HEK293 (cell line): ENCODE results near the gene TMEM179B.

Source experiments
- CTCF ChIA-PET: fragments of 350-600 bp; formaldehyde crosslinking; extraction: SDS; loops from one replicate; lab custom pipeline; 2021; ENCODE audit warnings: antibody characterized with exemption; lab: Yijun Ruan, JAX
- POLR2A ChIA-PET: fragments of 300-600 bp; formaldehyde crosslinking; extraction: SDS; loops from one replicate; lab custom pipeline; 2020; ENCODE audit warnings: antibody characterized with exemption, inconsistent platforms; lab: Yijun Ruan, JAX
- H3K27ac ChIP-seq: fragments of 200-500 bp; sonication (Bioruptor generic); 2 replicates; pipeline ENCODE4 v1.5.1; 2014; ENCODE audit warnings: low read depth, low read length, control low read depth, inconsistent platforms; ENCODE audit errors: extremely low read depth
- H3K36me3 ChIP-seq, 2 experiments: fragments of 200-500 bp in 1 of 2; sonication (Bioruptor generic) in 1 of 2; 1 replicate in 1 of 2; 2 replicates in 1 of 2; pipeline ENCODE4 v1.5.1; 2014 to 2017; ENCODE audit warnings: inconsistent platforms in 2 of 2, low read length in 2 of 2; ENCODE audit not compliant: control insufficient read depth in 2 of 2, insufficient read depth in 1 of 2
- H3K4me1 ChIP-seq: fragments of 200-500 bp; sonication (Bioruptor generic); 2 replicates; pipeline ENCODE4 v1.5.1; 2014; ENCODE audit warnings: mild to moderate bottlenecking, low read length, inconsistent platforms; ENCODE audit not compliant: control insufficient read depth, insufficient read depth
- H3K4me3 ChIP-seq: 2 replicates; pipeline ENCODE4 v1.5.1; 2011; ENCODE audit warnings: low read depth, mild to moderate bottlenecking, control low read depth, low read length, moderate library complexity
- H3K9me3 ChIP-seq: fragments of 200-500 bp; sonication (Bioruptor generic); 2 replicates; pipeline ENCODE4 v1.5.1; 2014; ENCODE audit warnings: low read depth, low read length, inconsistent platforms; ENCODE audit not compliant: control insufficient read depth, insufficient read depth
- HOXC10 ChIP-seq: sonication (generic); formaldehyde crosslinking; IDR thresholded peaks from 2 replicates; pipeline ENCODE4 v1.8.1; 2023; ENCODE audit warnings: mild to moderate bottlenecking, missing genetic modification reagents
- HOXD13 ChIP-seq: sonication (generic); formaldehyde crosslinking; IDR thresholded peaks from 2 replicates; pipeline ENCODE4 v1.8.0; 2022; ENCODE audit warnings: missing genetic modification reagents, borderline replicate concordance
- KLF16 ChIP-seq: fragments of 450-650 bp; formaldehyde crosslinking; IDR thresholded peaks from 2 replicates; pipeline ENCODE4 v1.5.1; 2017; ENCODE audit warnings: missing biosample characterization, missing genetic modification characterization
- OVOL3 ChIP-seq: fragments of 450-650 bp; formaldehyde crosslinking; IDR thresholded peaks from 2 replicates; pipeline ENCODE4 v1.5.1; 2016; ENCODE audit warnings: missing biosample characterization, missing genetic modification characterization
- PRDM10 ChIP-seq: fragments of 450-650 bp; formaldehyde crosslinking; IDR thresholded peaks from 2 replicates; pipeline ENCODE4 v1.5.1; 2016; ENCODE audit warnings: missing biosample characterization, missing genetic modification characterization
- ZBTB1 ChIP-seq: fragments of 450-650 bp; formaldehyde crosslinking; IDR thresholded peaks from 2 replicates; pipeline ENCODE4 v1.5.1; 2016; ENCODE audit warnings: missing biosample characterization, missing genetic modification characterization
- ZBTB21 ChIP-seq: fragments of 450-650 bp; formaldehyde crosslinking; IDR thresholded peaks from 2 replicates; pipeline ENCODE4 v1.5.1; 2017; ENCODE audit warnings: missing biosample characterization, missing genetic modification characterization
- ZBTB7A ChIP-seq: fragments of 450-650 bp; formaldehyde crosslinking; IDR thresholded peaks from 2 replicates; pipeline ENCODE4 v1.5.1; 2016; ENCODE audit warnings: low read depth, missing biosample characterization, missing genetic modification characterization
- ZFP3 ChIP-seq: fragments of 450-650 bp; formaldehyde crosslinking; IDR thresholded peaks from 2 replicates; pipeline ENCODE4 v1.5.1; 2016; ENCODE audit warnings: low read depth, missing biosample characterization, missing genetic modification characterization
- ZNF184 ChIP-seq: fragments of 450-650 bp; IDR thresholded peaks from 2 replicates; pipeline ENCODE4 v1.5.1; 2018; ENCODE audit warnings: missing biosample characterization, mild to moderate bottlenecking, missing genetic modification characterization
- ZNF214 ChIP-seq: fragments of 450-650 bp; formaldehyde crosslinking; IDR thresholded peaks from 2 replicates; pipeline ENCODE4 v1.5.1; 2017; ENCODE audit warnings: missing biosample characterization, mild to moderate bottlenecking, missing genetic modification characterization, borderline replicate concordance
- ZNF239 ChIP-seq: fragments of 450-650 bp; formaldehyde crosslinking; IDR thresholded peaks from 2 replicates; pipeline ENCODE4 v1.5.1; 2016; ENCODE audit warnings: missing biosample characterization, missing genetic modification characterization
- ZNF24 ChIP-seq: fragments of 450-650 bp; formaldehyde crosslinking; IDR thresholded peaks from 2 replicates; pipeline ENCODE4 v1.5.1; 2016; ENCODE audit warnings: missing biosample characterization, missing genetic modification characterization
- ZNF266 ChIP-seq: fragments of 450-650 bp; formaldehyde crosslinking; IDR thresholded peaks from 2 replicates; pipeline ENCODE4 v1.5.1; 2016; ENCODE audit warnings: missing biosample characterization, missing genetic modification characterization, low read depth
- ZNF324 ChIP-seq: fragments of 450-650 bp; formaldehyde crosslinking; IDR thresholded peaks from 2 replicates; pipeline ENCODE4 v1.5.1; 2016; ENCODE audit warnings: missing biosample characterization, missing genetic modification characterization
- ZNF354C ChIP-seq: fragments of 450-650 bp; formaldehyde crosslinking; IDR thresholded peaks from 2 replicates; pipeline ENCODE4 v1.5.1; 2016; ENCODE audit warnings: missing biosample characterization, missing genetic modification characterization, low read depth, borderline replicate concordance
- ZNF391 ChIP-seq: fragments of 450-650 bp; formaldehyde crosslinking; IDR thresholded peaks from 2 replicates; pipeline ENCODE4 v1.5.1; 2016; ENCODE audit warnings: low read depth, missing biosample characterization, missing genetic modification characterization, borderline replicate concordance
- ZNF501 ChIP-seq: fragments of 450-650 bp; formaldehyde crosslinking; IDR thresholded peaks from 2 replicates; pipeline ENCODE4 v1.5.1; 2016; ENCODE audit warnings: missing biosample characterization, missing genetic modification characterization
- ZNF558 ChIP-seq: fragments of 450-650 bp; formaldehyde crosslinking; IDR thresholded peaks from 2 replicates; pipeline ENCODE4 v1.5.1; 2016; ENCODE audit warnings: missing biosample characterization, missing genetic modification characterization
- ZNF580 ChIP-seq: fragments of 450-650 bp; formaldehyde crosslinking; IDR thresholded peaks from 2 replicates; pipeline ENCODE4 v1.5.1; 2016; ENCODE audit warnings: missing biosample characterization, missing genetic modification characterization
- ZNF585B ChIP-seq: fragments of 450-650 bp; formaldehyde crosslinking; IDR thresholded peaks from 2 replicates; pipeline ENCODE4 v1.5.1; 2016; ENCODE audit warnings: missing biosample characterization, missing genetic modification characterization
- ZNF654 ChIP-seq: fragments of 450-650 bp; formaldehyde crosslinking; IDR thresholded peaks from 2 replicates; pipeline ENCODE4 v1.5.1; 2016; ENCODE audit warnings: low read depth, missing biosample characterization, missing genetic modification characterization
- ZNF658 ChIP-seq: fragments of 450-650 bp; formaldehyde crosslinking; IDR thresholded peaks from 2 replicates; pipeline ENCODE4; 2016; ENCODE audit warnings: missing biosample characterization, missing genetic modification characterization
- ZNF707 ChIP-seq: fragments of 450-650 bp; formaldehyde crosslinking; IDR thresholded peaks from 2 replicates; pipeline ENCODE4 v1.5.1; 2016; ENCODE audit warnings: missing biosample characterization, missing genetic modification characterization
- ZNF768 ChIP-seq: fragments of 450-650 bp; formaldehyde crosslinking; IDR thresholded peaks from 2 replicates; pipeline ENCODE4 v1.5.1; 2018; ENCODE audit warnings: missing biosample characterization, mild to moderate bottlenecking, missing genetic modification characterization
- ZNF777 ChIP-seq: fragments of 450-650 bp; formaldehyde crosslinking; IDR thresholded peaks from 2 replicates; pipeline ENCODE4 v1.5.1; 2017; ENCODE audit warnings: missing biosample characterization, missing genetic modification characterization, borderline replicate concordance
- ZSCAN30 ChIP-seq: fragments of 450-650 bp; IDR thresholded peaks from 2 replicates; pipeline ENCODE4 v1.5.1; 2018; ENCODE audit warnings: missing biosample characterization, mild to moderate bottlenecking, missing genetic modification characterization, moderate library complexity
- ZXDB ChIP-seq: fragments of 450-650 bp; formaldehyde crosslinking; IDR thresholded peaks from 2 replicates; pipeline ENCODE4 v1.5.1; 2016; ENCODE audit warnings: missing biosample characterization, missing genetic modification characterization
- TF ChIP-seq, protein P1 (sequence below): fragments of 450-650 bp; formaldehyde crosslinking; conservative IDR thresholded peaks from 2 replicates; pipeline ENCODE4 v1.5.1; 2016; ENCODE audit warnings: low read depth, missing biosample characterization, missing genetic modification characterization

Gene TMEM179B

GRCh38 chr11:62839050-62839945 lies 52.1 kb downstream of the TMEM179B start, which contains the start of gene WDR74:
Gene WDR74 (minus strand): TSS chr11:62839590. CDS start chr11:62839570, 20 bp downstream.
- Histone ChIP-seq H3K27ac (peak within 1 kb of the TSS; percentile 80), H3K4me1 (no peaks in the 10 kb centered on the region), H3K9me3 (no peaks in the 10 kb centered on the region), H3K36me3 (peaks cover 0 to 33% of the 10 kb centered on the region in 2 experiments; a peak in 2 of 3 replicates), H3K4me3 (peak within 1 kb of the TSS; percentile 63)
- CTCF ChIA-PET, result interaction anchor here (0.6 to 2.3 kb wide), 2 partner anchors 53 to 68 kb away, joined by 3 to 9 read pairs; no protein-coding TSS in a partner anchor
- POLR2A ChIA-PET, result interaction anchor here (0.6 to 3.4 kb wide), 14 partner anchors 7 to 112 kb away, joined by 3 to 182 read pairs (median 46); partner anchors contain the start of genes HNRNPUL2, NXF1, SLC3A2 and STX5
- no peak for TF ChIP-seq ZNF354C (tag by site-specific recombination)
- no peak for TF ChIP-seq ZNF768
- no peak for TF ChIP-seq ZNF266 (tag by site-specific recombination)
- TF ChIP-seq ZXDB (tag by site-specific recombination), result peak; percentile 87
- TF ChIP-seq ZNF585B (tag by site-specific recombination), result no peak
- no peak for TF ChIP-seq ZNF707
- peak; percentile 22; the same call in 1 of the 2 replicates for TF ChIP-seq ZNF391 (tag by site-specific recombination)
- no peak for TF ChIP-seq ZNF214
- TF ChIP-seq ZNF777 (tag by site-specific recombination), result no peak
- TF ChIP-seq ZBTB1 (tag by site-specific recombination), result no peak
- TF ChIP-seq ZBTB21 (tag by site-specific recombination), result peak; percentile 58
- no peak for TF ChIP-seq ZFP3 (tag by site-specific recombination)
- TF ChIP-seq HOXC10 (CRISPR knock-in tag), result no peak
- TF ChIP-seq, protein P1, sequence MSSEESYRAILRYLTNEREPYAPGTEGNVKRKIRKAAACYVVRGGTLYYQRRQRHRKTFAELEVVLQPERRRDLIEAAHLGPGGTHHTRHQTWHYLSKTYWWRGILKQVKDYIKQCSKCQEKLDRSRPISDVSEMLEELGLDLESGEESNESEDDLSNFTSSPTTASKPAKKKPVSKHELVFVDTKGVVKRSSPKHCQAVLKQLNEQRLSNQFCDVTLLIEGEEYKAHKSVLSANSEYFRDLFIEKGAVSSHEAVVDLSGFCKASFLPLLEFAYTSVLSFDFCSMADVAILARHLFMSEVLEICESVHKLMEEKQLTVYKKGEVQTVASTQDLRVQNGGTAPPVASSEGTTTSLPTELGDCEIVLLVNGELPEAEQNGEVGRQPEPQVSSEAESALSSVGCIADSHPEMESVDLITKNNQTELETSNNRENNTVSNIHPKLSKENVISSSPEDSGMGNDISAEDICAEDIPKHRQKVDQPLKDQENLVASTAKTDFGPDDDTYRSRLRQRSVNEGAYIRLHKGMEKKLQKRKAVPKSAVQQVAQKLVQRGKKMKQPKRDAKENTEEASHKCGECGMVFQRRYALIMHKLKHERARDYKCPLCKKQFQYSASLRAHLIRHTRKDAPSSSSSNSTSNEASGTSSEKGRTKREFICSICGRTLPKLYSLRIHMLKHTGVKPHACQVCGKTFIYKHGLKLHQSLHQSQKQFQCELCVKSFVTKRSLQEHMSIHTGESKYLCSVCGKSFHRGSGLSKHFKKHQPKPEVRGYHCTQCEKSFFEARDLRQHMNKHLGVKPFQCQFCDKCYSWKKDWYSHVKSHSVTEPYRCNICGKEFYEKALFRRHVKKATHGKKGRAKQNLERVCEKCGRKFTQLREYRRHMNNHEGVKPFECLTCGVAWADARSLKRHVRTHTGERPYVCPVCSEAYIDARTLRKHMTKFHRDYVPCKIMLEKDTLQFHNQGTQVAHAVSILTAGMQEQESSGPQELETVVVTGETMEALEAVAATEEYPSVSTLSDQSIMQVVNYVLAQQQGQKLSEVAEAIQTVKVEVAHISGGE (tag by site-specific recombination), result peak; percentile 84
- peak; percentile 64; the same call in 1 of the 2 replicates for TF ChIP-seq ZNF324 (tag by site-specific recombination)
- TF ChIP-seq ZNF558 (tag by site-specific recombination), result no peak
- TF ChIP-seq ZNF24 (tag by site-specific recombination), result peak; percentile 56; the same call in 1 of the 2 replicates
- TF ChIP-seq KLF16 (tag by site-specific recombination), result peak; percentile 57
- TF ChIP-seq HOXD13 (CRISPR knock-in tag), result no peak
- no peak for TF ChIP-seq ZNF658
- peak; percentile 54; the same call in 1 of the 2 replicates for TF ChIP-seq PRDM10 (tag by site-specific recombination)
- TF ChIP-seq ZNF580 (tag by site-specific recombination), result 0 out of 2 replicates have a peak, but pooled peaks have one; percentile 29
- TF ChIP-seq ZNF654 (tag by site-specific recombination), result no peak
- TF ChIP-seq ZBTB7A, result no peak
- no peak for TF ChIP-seq ZNF184
- TF ChIP-seq ZNF239 (tag by site-specific recombination), result no peak
- TF ChIP-seq ZSCAN30, result peak; percentile 79
- TF ChIP-seq OVOL3, result no peak; the same call in 1 of the 2 replicates
- peak; percentile 88 for TF ChIP-seq ZNF501 (tag by site-specific recombination)
